Gastroesophageal sphincter (tissue), 3 donors: ENCODE results near the gene PLIN1.

Experiments
- CTCF ChIP-seq, 4 experiments: fragments of 200-600 bp in 2 of 4; fragments of 450-650 bp in 2 of 4; sonication (generic) in 1 of 4; IDR thresholded peaks; one replicate each; pipeline ENCODE4 v1.5.1; 2017 to 2019; ENCODE audit warnings: antibody characterized with exemption in 4 of 4, mild to moderate bottlenecking in 2 of 4, moderate library complexity in 2 of 4
- EP300 ChIP-seq: sonication (generic); formaldehyde crosslinking; IDR thresholded peaks from one replicate; pipeline ENCODE4 v1.6.1; 2017; ENCODE audit warnings: antibody characterized with exemption, mild to moderate bottlenecking
- POLR2A ChIP-seq, 2 donors: fragments of 450-650 bp; IDR thresholded peaks; one replicate each; pipeline ENCODE4 v1.6.1; 2017; ENCODE audit warnings: antibody characterized with exemption in 2 of 2, mild to moderate bottlenecking in 2 of 2, moderate library complexity in 1 of 2
- POLR2AphosphoS5 ChIP-seq: sonication (generic); formaldehyde crosslinking; IDR thresholded peaks from one replicate; pipeline ENCODE4 v1.6.1; 2017; ENCODE audit warnings: antibody characterized with exemption

- TF ChIP-seq CTCF (IDR thresholded peaks at IDR 0.05) (no peak), POLR2A (IDR thresholded peaks at IDR 0.05) (no peak), POLR2AphosphoS5 (no peak), EP300 (no peak)
These were observed 56.0 kb downstream of the PLIN1 start for GRCh38 chr15:89623165-89623564.
